Measurements from ENCODE around the gene ROBO1. TPM values are rescaled to one million over a fixed set of nuclear protein-coding genes. Genes with fewer than 3 reads are reported as not detected.

ROBO1 gene
- total RNA-seq, 2 experiments from 2014 or later, result 0.36 to 0.69 TPM

GRCh38 chr3:79810581-79810980 lies 42.8 kb upstream of the ROBO1 start:
- Mint-ChIP-seq H3K27ac (no peak overlapping the region), H3K36me3 (ENCODE audit: low read depth) (no peaks in the 10 kb centered on the region), H3K9me3 (peaks cover 10% of the 10 kb centered on the region), H3K4me1 (ENCODE audit: low read depth) (no peaks in the 10 kb centered on the region), H3K4me3 (no peak overlapping the region), H3K27me3 (no peaks in the 10 kb centered on the region)
- ATAC-seq (ENCODE audit: poor library complexity) (no peak), DNase-seq (no peak)
- Histone ChIP-seq H3K9me3 (ENCODE audit: control insufficient read depth in 1 of 2, insufficient read depth in 1 of 2, low read length in 2 of 2) (peaks cover 5 to 6% of the 10 kb centered on the region in 2 experiments), H3K36me3 (ENCODE audit: insufficient read depth, low read length) (no peaks in the 10 kb centered on the region), H3K27me3 (ENCODE audit: control insufficient read depth in 1 of 2, insufficient read depth in 2 of 2, low read length in 2 of 2) (no peaks in the 10 kb centered on the region), H3K4me1 (ENCODE audit: insufficient read depth, low read length) (no peaks in the 10 kb centered on the region), H3K4me3 (ENCODE audit: low read length) (no peak overlapping the region), H3K27ac (ENCODE audit: low read depth in 1 of 2, low read length in 2 of 2) (no peak overlapping the region)
- POLR2A ChIA-PET, result no interaction called here
- TF ChIP-seq CTCF (IDR thresholded peaks at IDR 0.05), result no peak
- intact Hi-C loops (cut with DNase I, micrococcal nuclease), result no loop called here
- CTCF ChIA-PET, result no interaction called here

- TF ChIP-seq CTCF (IDR thresholded peaks at IDR 0.05), result no peak
- CTCF ChIA-PET, result no interaction called here
These were observed 42.3 kb upstream of the ROBO1 start for GRCh38 chr3:79810092-79810491.

GRCh38 chr3:79809106-79809505 lies 41.3 kb upstream of the ROBO1 start:
- Mint-ChIP-seq H3K27me3 (no peaks in the 10 kb centered on the region), H3K4me3 (no peak overlapping the region), H3K36me3 (ENCODE audit: low read depth) (no peaks in the 10 kb centered on the region), H3K9me3 (peaks cover 3% of the 10 kb centered on the region), H3K4me1 (ENCODE audit: low read depth) (no peaks in the 10 kb centered on the region), H3K27ac (no peak overlapping the region)
- no peaks in the 10 kb centered on the region for H3K4me1 ChIP-seq (ENCODE audit: insufficient read depth, low read length)
- H3K27ac ChIP-seq (ENCODE audit: low read depth in 1 of 2, low read length in 2 of 2), result no peak overlapping the region
- intact Hi-C loops (cut with DNase I, micrococcal nuclease), result no loop called here
- TF ChIP-seq CTCF (IDR thresholded peaks at IDR 0.05), result no peak
- ATAC-seq (ENCODE audit: poor library complexity) (no peak), DNase-seq (no peak)
- no peaks in the 10 kb centered on the region for H3K9me3 ChIP-seq (ENCODE audit: control insufficient read depth in 1 of 2, insufficient read depth in 1 of 2, low read length in 2 of 2)
- H3K4me3 ChIP-seq (ENCODE audit: low read length), result no peak overlapping the region
- H3K27me3 ChIP-seq (ENCODE audit: control insufficient read depth in 1 of 2, insufficient read depth in 2 of 2, low read length in 2 of 2), result no peaks in the 10 kb centered on the region
- CTCF ChIA-PET, result no interaction called here
- H3K36me3 ChIP-seq (ENCODE audit: insufficient read depth, low read length), result no peaks in the 10 kb centered on the region
- POLR2A ChIA-PET, result no interaction called here

More at GRCh38 chr3:79810092-79810491, 42.3 kb upstream of the ROBO1 start:
- ATAC-seq (ENCODE audit: poor library complexity), result no peak
- Histone ChIP-seq H3K4me3 (ENCODE audit: low read length) (no peak overlapping the region), H3K4me1 (ENCODE audit: insufficient read depth, low read length) (no peaks in the 10 kb centered on the region), H3K36me3 (ENCODE audit: insufficient read depth, low read length) (no peaks in the 10 kb centered on the region), H3K27ac (ENCODE audit: low read depth in 1 of 2, low read length in 2 of 2) (no peak overlapping the region), H3K9me3 (ENCODE audit: control insufficient read depth in 1 of 2, insufficient read depth in 1 of 2, low read length in 2 of 2) (peaks cover 0 to 6% of the 10 kb centered on the region in 2 experiments), H3K27me3 (ENCODE audit: control insufficient read depth in 1 of 2, insufficient read depth in 2 of 2, low read length in 2 of 2) (no peaks in the 10 kb centered on the region)
- Mint-ChIP-seq H3K4me1 (ENCODE audit: low read depth) (no peaks in the 10 kb centered on the region), H3K27me3 (no peaks in the 10 kb centered on the region), H3K27ac (no peak overlapping the region), H3K9me3 (peaks cover 7% of the 10 kb centered on the region), H3K4me3 (no peak overlapping the region), H3K36me3 (ENCODE audit: low read depth) (no peaks in the 10 kb centered on the region)
- POLR2A ChIA-PET, result no interaction called here
- intact Hi-C loops (cut with DNase I, micrococcal nuclease), result no loop called here
- DNase-seq, result no peak

Data from CD4-positive, alpha-beta T cell (primary cell).